NK-92 (cell line): Measurements from ENCODE around the gene COX18.

Experiments
- DNase-seq: peaks from one replicate; lab custom pipeline; 2025; ENCODE audit not compliant: unreplicated experiment; lab: John Stamatoyannopoulos, UW

COX18 gene

DNA sequence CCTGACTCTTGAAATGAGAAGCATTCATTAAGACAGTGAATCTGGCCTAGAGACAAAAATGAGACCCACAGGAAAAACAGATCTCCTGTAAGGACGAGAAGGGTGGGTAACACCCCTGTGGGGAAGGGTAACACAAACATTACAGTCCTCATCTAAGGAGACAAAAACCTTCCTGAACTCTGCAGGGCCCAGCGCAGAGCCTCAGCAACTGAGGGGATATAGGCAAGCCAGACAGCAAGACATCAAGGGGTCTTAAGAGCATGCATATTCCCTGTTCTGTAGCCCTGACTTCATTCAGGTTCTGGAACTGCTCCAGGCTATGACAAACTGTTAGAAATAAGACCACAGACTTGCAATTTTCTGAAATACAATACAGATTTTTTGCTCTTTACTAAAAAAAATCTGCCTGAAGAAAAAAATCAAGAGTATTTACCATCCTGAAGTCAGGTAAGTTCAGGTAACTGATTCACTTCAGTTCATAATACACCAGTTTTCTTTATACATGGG, 15.5 kb downstream of the COX18 start:
- DNase-seq, result no peak

DNA sequence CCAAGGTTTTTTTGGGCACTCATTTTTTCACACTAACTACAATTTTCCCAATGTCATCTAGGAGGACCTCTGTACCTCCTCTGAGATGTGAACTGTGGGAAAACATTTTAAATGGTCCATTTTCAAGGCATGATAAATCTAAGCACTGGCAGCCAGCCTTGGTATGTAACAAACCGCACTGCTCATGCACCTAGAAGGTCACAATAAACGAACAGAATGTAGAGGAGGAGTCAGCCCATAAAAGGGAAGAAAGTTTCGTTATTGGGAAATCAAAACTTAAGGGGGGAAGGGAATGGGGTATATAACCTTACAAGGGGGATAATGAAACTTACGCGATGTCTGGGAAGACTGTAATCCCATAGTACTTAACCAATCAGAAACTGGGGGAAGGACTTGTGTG, 16.4 kb downstream of the COX18 start:
- no peak for DNase-seq

DNA sequence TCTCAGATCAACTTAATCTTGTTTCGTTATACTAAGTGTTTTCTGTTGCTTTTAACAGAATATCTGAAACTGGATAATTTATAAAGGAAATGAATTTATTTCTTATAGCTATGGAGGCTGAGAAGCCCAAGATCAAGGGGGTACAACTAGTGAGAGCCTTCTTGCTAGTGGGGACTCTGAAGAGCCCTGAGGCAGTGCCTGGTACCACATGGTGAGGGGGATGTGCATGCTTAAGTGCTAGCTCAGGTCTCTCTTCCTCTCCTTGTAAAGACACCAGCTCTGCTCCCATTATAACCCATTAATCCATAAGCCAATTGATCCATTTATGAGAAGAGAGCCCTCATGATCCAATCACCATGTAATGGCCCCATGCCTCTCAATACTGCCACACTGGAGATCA, 17.9 kb downstream of the COX18 start:
- no peak for DNase-seq

DNA sequence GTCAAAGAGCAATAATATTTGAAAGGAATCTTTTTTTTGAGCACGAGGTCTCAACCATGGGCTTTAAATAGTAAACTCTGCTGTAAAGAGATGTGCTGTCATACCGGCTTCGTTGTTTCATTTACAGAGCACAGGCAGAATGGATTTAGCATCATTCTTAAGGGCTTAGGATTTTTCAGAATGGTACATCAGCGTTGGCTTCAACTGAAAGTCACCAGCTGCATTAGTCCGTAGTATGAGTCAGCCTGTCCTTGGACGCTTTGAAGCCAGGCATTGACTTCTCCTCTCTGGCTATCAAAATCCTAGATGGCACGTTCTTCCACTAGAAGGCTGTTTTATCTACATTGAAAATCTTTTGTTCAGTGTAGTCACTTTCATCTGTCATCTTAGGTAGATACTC, 23.6 kb downstream of the COX18 start:
- DNase-seq, result no peak

DNA sequence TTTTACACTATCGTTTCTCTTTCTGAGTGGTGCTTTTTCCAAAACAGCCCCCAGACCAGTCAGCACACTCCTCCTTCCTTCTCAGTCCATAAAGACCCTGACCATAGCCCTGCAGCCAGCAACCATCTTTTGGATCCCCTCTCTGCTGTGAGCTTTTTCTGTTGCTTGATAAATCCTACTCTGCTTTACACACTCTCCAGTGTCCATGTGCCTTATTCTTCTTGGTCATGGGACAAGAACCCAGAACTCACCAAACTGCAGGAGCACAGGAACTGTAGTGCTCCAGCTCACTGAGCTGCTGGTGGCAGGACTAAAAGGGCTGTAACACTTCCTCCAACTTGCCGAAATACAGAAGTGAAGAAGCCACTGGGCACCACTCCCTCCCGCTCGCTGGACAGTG, 32.5 kb downstream of the COX18 start:
- no peak for DNase-seq

DNA sequence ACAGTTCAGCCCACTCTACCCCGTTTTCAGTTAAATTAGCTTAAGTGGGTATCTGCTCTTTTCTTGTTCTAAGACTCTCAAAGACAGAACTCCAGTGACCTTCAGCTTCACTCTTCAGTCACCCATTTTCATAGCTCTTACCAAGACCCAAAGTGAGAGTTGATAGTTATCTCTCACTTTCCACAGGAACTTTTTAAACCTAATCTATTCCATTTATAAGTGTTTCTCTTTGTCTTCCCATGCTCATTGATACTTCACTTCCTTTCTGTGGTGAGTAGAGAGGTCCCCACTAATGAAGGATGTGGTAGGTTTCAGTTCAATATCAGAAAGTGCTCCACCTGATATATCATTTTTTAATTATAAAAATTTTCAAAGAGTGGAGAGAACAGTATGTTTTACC, 33.4 kb downstream of the COX18 start:
- DNase-seq, result no peak

DNA sequence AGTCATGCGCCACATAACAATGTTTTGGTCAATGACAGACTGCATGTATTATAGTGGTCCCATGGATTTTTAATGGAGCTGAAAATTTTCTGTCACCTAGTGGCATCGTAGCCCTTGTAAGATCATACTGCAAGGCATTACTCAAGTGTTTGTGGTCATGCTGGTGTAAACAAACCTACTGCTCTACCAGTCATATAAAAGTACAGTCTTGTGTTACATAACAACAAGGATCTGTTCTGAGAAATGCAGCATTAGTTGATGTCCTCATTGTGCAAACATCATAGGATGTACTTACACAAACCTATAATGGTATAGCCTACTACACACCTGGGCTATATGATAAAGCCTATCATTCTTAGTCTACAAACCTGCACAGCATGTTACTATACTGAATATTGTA, 34.6 kb downstream of the COX18 start:
- DNase-seq, result no peak

DNA sequence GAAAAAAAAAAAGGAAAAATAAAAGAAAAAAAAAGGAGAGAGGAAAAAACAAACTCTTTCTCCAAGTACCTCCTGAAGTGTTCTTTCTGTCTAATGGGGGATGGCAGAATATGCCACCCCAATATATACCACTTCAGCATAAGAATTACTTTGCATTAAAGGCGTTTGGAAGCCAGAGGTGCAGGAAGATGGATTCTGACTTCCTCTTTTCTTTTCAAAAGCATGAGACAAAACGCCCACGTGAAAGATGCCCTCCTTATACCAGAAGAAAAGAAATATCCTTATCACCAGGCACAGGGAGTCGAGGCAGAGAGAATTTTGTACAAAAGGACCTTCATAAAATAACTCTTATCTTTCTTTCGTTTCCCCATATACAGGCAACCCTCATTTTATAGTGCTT, 40.9 kb downstream of the COX18 start:
- DNase-seq, result no peak

DNA sequence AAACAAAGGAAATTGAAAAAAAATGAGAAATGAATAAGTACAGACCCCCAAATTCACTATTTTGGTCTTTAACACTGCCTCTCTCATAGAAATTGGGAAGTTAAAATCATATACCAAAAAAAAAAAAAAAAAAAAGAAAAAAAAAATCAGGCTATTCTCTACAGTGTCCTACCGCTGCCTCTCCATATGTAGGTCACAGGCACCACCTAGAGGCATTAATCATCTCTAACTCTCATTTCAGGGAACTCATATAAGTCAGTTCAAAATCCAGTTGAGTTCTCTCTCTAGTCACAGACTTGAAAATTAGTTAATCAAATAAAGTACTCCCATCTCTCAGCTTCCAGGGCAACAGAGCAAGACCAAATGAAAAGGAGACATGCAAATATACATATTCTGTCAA, 47.9 kb downstream of the COX18 start:
- no peak for DNase-seq

DNA sequence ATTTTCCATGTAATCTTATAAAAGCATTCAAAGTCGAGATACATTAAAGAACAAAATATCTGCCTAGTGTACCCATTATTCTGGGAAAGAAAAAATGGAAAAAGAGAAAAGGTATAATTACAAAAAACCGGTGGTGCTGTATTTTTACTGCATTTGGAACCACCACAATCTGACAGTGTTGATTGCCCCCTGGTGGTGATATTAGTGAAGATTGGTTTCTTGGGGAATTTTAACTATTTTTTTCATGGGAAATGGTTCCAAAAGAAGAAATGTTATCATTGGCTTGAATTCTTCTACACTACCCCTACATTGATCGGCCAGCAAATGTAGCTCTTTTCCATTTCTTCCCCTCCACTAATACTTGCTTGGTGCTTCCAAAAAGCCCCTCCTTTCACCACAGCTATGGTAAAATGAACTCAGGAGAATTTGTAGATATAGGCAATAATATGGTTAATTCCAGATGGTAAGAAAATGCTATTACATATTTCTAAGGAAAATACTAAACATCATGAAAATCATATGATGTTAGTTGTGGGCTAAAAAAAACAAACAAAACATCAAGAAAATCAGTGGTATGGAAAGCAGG, 50.0 kb downstream of the COX18 start:
- no peak for DNase-seq

DNA sequence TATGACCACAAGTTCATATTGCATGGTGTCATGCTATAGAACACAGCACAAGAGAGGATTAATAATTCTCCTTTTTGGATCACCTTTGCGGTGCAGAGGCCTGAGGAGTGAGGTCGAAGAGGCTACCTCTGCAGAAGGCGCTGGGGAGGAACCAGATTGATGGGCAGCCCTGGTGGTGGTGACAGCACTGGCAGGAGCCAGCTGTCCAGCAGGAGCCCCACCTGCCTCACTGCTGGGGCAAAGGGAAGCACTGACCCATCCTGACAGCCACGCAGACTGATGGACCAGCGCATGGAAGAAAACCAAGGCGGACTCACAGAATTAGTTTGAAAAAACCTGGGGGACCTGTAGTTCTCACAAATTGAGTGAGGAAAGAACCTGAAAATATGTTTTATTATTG, 50.9 kb downstream of the COX18 start:
- DNase-seq, result no peak

DNA sequence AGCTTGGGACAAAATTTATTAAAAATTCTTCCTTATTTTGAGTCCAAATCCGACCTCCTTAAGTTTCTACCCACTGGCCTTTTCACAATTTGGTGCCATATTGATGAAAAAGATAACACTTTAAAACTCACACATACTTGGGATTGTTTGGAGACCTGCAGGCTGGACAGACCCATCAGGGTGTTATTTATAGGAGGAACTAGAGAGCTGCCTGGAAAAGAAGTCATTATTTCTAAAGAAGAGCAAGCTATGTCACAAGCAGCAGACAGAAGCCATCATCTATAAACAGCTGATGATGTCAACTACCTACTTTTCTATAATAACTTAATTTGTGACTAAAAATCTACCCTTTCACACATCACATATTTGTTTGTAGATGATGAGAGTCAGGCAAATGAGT, 56.2 kb downstream of the COX18 start:
- no peak for DNase-seq

DNA sequence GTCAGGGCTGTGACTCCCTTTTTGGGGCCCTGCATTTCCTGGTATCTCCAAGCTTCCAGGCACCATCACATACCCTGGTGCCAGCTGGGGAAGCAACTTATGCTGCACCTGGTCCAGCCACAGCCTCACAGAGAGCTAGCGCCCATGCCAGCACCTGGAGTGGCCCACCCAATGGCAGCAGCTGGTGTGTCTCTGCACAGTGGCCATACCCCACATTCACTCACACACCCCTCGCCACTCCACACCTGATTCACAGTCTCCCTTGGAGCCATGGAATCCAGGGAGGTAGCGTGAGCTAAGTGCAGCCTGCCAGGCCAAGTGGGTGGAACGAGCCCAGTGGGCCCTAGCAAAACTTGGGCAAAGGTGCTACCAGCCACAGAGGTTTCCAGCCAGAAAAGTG, 56.8 kb downstream of the COX18 start:
- DNase-seq, result no peak

DNA sequence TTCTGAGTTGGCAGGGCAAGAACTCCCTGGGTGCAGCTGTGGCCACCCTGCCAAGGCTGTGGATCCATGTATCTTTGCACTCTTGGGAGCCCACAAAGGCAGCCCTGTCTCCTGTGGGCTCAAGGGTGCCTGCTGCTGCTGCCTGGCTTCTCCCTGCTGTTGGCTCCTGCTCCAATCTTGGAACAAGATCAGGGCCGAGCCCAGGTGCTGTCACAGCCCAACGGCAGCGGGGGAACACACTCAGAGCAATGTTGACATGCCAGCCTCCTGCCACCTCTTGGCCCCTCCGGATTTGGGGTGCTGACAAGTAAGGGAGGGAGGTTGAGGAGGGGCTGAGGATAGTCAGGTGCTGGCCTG, 57.9 kb downstream of the COX18 start:
- DNase-seq, result no peak

DNA sequence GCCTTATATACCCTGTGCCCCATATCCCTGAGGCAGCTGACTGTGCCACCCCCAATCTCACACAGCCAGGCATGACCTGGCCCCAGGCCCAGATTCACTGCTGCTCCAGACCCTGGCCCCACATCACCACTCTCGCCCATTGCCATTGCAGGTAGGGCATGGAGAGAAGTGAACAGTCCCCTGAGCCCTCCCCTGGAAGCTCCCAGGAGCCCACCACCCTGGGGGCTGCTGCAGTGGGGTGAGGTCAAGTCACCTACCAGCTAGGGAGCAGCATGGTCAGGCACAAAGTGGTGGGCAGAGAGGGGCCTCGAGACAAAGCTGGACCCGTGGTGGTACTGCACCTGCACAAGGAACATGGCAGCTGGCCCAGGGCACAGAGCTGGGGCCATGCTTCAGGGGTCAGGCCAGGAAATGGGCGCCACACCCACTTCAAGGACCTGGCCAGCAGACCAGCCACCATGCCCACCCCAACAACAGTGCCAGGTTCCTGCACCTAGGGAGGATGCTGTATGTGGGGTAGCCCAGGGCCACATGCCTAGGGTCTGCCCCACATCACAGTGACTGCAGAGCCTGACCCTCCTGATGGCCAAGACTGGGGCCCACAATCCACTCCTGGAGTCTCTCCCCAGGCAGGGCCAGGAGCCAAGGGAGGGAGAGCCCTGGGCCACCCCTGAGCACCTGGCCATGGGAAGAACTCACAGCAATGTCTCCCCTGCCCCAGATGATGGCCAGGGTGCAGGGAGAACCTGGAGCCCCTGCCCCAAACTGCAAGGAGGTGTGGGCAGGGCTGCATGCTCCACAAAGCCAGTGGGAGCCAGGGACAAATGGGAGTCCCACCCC, 58.5 kb downstream of the COX18 start:
- no peak for DNase-seq

DNA sequence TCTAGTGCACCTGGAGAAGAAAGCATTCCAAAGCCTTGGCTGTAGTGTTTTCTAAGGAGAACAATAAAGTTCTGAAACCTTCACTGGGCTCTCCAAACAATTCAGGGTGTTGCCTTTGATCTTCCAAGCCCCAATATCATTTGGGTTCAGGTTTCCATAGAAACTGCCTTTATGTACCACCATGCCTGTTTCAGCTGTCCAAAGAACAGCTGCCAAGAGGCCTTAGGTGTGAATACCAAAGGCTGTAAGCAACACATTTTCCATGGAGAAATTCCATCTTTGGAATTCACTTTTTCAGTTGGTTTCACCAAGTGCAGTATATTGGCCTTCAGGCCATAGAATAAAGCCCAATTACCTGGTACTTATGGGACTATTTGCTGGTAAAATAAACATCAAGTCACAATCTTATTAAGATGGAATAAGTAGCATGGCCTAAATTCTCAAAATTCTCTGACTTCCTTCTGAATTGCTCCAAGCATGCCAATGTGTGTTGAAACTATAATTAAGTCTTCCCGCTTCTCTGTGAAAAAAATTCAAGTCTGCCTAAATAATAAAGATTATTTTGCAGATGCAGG, 61.9 kb downstream of the COX18 start:
- DNase-seq, result no peak

DNA sequence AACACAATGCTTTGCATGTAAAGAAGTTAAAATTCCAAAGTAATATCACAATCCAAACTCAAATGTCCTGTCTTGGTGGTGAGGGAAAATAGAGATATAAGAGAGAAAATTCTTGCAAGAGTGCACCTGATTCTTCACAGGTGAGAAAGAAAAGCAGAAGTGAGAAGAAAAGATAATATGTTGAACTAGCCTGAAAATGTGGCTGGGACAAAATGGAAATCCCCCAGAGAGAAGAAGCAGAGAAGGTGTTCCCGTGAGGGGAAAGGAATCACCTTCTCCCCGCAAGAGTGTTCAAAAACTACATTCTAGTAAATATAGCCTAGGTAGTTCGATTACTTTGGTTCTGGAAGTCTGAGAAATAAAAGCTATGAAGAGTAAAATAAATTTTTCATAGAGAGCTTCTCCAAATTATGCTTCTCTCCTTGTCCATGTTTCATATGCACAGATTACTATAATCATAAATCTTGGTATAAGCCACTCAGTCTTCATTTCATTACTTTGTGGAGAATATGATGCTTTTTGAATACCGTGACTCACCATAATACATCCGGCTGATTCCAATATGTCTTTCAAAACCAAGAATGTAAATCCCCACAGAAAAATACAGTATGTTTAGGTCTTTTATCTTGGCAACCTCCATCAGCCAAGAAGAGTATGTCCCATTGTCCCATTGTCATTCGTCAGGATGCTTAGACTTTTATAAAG, 63.1 kb downstream of the COX18 start:
- DNase-seq, result no peak

DNA sequence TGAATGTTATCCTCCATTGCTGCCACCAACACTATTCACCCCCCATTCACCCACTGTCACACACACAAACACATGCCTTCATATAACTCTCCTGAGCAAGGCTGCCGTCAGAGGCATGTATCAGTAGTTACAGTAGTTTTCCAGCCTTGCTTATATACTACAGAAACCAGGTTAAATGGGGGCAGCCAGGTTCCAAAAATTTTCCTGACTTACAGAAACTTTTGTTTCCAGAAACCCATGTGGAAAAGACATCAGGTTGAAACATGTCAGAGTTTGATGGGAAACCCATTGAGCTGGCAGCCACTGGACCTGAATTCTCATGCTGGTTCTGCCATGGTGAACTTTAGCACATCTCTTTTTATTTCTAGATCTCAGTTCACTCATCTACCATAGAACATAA, 64.0 kb downstream of the COX18 start:
- no peak for DNase-seq
